ENCODE measurements around the gene FFAR2.

GRCh38 chr19:35454663-35455062, 6.6 kb downstream of the FFAR2 start:
- no peak for TF ChIP-seq CTCF (IDR thresholded peaks at IDR 0.05)
- no peak for TF ChIP-seq POLR2A (IDR thresholded peaks at IDR 0.05)
